ENCODE data around the gene NPFF.
A peak's percentile ranks its signal among the peaks of the same experiment; 100 is the strongest.

The NPFF gene

DNA sequence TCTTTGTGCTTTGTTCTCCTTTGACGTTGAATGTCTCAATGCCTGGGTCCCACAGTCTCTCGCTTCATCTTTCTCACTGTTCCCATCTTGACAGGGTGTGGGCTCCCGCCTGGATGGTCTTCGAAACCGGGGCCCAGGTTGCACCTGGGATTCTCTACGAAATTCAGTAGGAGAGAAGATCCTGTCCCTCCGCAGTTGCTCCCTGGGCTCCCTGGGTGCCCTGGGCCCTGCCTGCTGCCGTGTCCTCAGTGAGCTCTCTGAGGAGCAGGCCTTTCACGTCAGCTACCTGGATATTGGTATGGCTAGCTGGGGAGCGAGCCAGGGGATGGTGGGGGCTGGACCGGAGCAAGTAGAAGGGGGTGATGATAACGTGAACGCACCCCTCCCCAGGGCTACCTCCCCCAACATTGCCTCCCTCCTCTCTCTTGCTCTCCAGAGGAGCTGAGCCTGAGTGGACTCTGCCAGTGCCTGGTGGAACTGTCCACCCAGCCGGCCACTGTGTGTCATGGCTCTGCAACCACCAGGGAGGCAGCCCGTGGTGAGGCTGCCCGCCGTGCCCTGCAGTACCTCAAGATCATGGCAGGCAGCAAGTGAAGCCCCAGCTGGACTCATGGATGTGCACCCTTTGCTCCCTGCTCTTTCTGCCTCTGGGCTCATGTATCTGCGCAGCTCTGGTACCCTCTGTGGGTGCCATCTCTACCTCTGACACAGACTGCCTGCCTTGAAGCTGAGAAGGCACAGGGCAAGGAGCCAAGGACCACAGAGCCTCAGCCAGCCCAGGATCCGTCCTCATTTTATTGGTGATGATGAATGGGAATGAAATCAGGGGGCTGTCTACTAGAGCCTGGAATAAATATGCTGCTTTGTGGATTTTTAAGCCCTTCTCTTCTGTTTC, 1.5 kb downstream of the NPFF start:
- Histone ChIP-seq H3K9ac (ENCODE audit: low read depth, low read length) (no peak overlapping the region), H3K4me1 (ENCODE audit: insufficient read depth, low read length) (peaks cover 7% of the 10 kb centered on the region; the same call in 1 of the 2 replicates), H3K36me3 (ENCODE audit: insufficient read depth, low read length) (no peaks in the 10 kb centered on the region), H3K9me3 (ENCODE audit: control insufficient read depth, insufficient read depth, low read length) (no peaks in the 10 kb centered on the region)

- no peak overlapping the region for H3K9ac ChIP-seq (ENCODE audit: low read depth, low read length)
- H3K36me3 ChIP-seq (ENCODE audit: insufficient read depth, low read length): no peaks in the 10 kb centered on the region
- no peaks in the 10 kb centered on the region for H3K9me3 ChIP-seq (ENCODE audit: control insufficient read depth, insufficient read depth, low read length)
- H3K4me1 ChIP-seq (ENCODE audit: insufficient read depth, low read length): peaks cover 7% of the 10 kb centered on the region; the same call in 1 of the 2 replicates
These were observed 2.2 kb downstream of the NPFF start for GRCh38 chr12:53505086-53505485.

DNA sequence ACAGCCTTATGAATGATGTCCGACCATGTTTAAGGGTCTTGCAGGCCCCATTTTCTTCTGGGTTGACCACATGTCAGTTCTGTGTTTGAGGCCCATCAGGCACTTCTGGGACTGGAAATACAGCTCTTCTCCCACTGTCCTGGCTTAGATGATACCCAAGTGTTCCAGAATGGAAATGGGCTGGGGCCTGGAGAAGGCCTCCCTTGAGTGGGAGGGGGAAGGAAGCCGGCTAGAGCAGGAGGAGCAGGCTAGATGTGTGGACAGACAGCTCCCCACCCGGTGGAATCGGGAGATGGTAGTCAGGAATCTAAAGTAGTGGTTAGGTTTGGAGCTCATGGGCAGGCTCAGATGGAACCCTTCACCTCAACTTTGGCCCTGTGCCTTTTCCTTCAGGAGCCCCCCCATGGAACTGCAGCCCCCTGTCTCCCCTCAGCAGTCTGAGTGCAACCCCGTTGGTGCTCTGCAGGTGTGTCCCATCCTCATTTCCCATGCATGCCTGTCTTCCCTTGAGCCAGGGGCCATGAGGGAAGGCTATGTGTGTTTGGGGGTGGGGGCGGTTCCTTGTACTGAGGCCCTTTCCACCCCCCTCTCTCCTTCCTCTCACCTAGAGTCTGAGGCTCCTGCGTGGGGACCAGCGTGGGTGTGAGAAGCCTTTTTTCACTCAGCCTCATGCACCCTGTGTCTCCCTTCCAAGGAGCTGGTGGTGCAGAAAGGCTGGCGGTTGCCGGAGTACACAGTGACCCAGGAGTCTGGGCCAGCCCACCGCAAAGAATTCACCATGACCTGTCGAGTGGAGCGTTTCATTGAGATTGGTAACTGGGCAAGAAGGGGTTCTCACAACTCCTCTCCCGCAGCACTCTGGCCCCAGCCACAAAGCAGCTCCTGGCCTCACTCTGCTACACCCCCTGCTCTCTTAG, 3.0 kb downstream of the NPFF start:
- Histone ChIP-seq H3K9ac (ENCODE audit: low read depth, low read length) (no peak overlapping the region), H3K9me3 (ENCODE audit: control insufficient read depth, insufficient read depth, low read length) (no peaks in the 10 kb centered on the region), H3K4me1 (ENCODE audit: insufficient read depth, low read length) (peaks cover 7% of the 10 kb centered on the region; the same call in 1 of the 2 replicates), H3K36me3 (ENCODE audit: insufficient read depth, low read length) (no peaks in the 10 kb centered on the region)

DNA sequence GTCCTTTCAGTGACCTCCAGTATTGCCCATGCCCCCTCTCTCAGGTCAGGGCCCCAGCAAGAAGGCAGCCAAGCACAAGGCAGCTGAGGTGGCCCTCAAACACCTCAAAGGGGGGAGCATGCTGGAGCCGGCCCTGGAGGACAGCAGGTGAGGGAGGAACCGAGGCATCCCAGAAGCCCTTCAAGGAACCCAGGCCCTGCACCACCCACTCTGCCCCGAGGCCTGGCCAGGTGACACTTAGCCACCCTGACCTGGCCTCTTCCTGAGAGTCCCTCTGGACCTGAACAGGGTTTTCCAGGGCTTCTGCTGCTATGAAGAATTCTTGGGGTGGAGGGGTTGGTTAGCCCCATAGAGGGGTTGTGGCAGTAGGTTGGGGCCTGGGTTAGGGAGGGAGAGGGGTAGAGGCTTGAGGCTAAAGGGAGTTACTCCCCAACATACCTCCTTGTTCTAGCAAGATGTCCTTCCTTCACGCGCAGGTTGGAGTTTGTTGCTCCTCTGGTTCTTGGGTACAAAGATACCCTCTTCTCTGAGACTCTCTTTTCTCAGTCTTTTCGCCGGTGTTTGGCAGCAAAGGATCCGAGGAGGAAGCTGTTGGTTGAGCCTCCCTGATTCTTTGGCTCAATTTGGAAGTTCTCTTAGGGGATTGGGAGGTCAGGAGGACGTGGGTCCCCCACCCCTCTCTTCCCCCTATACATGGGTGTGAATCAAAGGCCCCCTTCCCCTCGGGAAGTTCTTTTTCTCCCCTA, 4.1 kb downstream of the NPFF start:
- no peak overlapping the region for H3K9ac ChIP-seq (ENCODE audit: low read depth, low read length)
- H3K9me3 ChIP-seq (ENCODE audit: control insufficient read depth, insufficient read depth, low read length): no peaks in the 10 kb centered on the region
- H3K36me3 ChIP-seq (ENCODE audit: insufficient read depth, low read length): no peaks in the 10 kb centered on the region
- H3K4me1 ChIP-seq (ENCODE audit: insufficient read depth, low read length): peaks cover 11% of the 10 kb centered on the region

GRCh38 chr12:53502331-53502730, 5.0 kb downstream of the NPFF start:
- Histone ChIP-seq H3K9me3 (ENCODE audit: control insufficient read depth, insufficient read depth, low read length) (no peaks in the 10 kb centered on the region), H3K36me3 (ENCODE audit: insufficient read depth, low read length) (no peaks in the 10 kb centered on the region), H3K9ac (ENCODE audit: low read depth, low read length) (no peak overlapping the region; the same call in 1 of the 2 replicates), H3K4me1 (ENCODE audit: insufficient read depth, low read length) (peaks cover 12% of the 10 kb centered on the region)

DNA sequence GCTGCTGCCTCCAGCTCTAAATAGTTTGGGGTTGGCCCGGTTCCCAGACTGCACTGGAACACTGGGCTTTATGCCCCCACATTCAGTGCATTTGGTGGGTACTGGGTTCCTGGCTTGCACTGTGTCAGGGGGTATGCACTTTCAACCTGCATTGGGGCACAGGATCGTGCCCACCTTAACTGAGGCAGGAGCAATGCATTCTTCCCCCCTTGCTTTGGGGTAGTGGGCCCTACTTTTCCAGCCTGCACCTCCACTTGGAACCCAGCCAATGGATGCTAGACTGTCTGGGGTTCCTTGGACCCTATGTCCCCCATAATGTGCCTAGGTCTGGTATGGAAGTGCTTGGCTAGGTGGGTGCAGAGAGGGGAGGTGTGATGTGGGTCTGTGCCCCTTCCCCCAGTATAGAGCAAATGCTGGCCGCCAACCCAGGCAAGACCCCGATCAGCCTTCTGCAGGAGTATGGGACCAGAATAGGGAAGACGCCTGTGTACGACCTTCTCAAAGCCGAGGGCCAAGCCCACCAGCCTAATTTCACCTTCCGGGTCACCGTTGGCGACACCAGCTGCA, 5.6 kb downstream of the NPFF start:
- peaks cover 15% of the 10 kb centered on the region for H3K4me1 ChIP-seq (ENCODE audit: insufficient read depth, low read length)
- H3K9me3 ChIP-seq (ENCODE audit: control insufficient read depth, insufficient read depth, low read length): no peaks in the 10 kb centered on the region
- H3K9ac ChIP-seq (ENCODE audit: low read depth, low read length): peak overlapping the region; percentile 76
- H3K36me3 ChIP-seq (ENCODE audit: insufficient read depth, low read length): no peaks in the 10 kb centered on the region

DNA sequence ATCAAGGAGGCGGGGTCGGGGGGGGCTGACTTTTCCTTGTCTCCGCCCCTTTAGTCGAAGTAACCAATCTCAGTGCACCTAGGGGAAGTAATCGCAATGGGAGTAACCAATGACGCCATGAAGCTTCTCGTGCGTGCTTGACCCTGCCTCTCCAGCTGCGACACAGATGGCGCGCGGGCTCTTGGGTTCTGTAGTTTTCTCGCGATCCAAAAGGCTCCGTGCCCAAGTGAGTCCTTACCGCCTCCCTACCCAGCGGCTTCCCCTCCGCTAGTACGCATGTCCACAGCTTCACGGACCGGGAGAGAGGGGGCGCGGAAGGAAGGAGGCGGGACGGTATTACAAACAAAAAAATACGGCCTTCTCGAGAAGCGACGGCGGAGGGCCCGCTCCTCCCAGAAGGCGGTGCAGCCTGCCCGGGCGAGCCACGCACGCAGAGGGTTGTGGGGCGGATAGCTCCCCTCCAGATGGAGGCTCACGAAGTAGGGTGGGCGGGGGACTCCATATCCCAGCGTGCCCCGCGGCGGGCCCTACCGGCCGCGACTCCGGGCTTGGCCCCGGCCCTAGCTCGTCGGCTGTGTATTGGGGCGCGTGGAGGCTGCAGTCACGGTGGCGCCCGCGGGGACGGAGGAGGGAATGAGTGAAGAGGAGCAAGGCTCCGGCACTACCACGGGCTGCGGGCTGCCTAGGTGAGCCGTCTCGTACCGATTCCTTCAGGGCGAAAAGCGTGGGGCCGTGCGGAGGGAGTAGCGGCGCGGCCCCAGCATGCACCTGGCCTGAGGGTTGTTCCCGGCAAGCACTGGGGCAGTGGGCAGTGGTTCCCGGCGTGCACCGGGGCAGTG, 6.3 kb downstream of the NPFF start, which contains the start of gene TARBP2:
TARBP2 (plus strand) TSS at position 508 of the 839 bp plus-strand sequence; CDS start at position 634, 126 bp downstream.
- Histone ChIP-seq H3K36me3 (ENCODE audit: insufficient read depth, low read length) (no peaks in the 10 kb centered on the region), H3K4me1 (ENCODE audit: insufficient read depth, low read length) (peaks cover 21% of the 10 kb centered on the region), H3K9me3 (ENCODE audit: control insufficient read depth, insufficient read depth, low read length) (no peaks in the 10 kb centered on the region), H3K9ac (ENCODE audit: low read depth, low read length) (peak within 1 kb of the TSS; percentile 76)

DNA sequence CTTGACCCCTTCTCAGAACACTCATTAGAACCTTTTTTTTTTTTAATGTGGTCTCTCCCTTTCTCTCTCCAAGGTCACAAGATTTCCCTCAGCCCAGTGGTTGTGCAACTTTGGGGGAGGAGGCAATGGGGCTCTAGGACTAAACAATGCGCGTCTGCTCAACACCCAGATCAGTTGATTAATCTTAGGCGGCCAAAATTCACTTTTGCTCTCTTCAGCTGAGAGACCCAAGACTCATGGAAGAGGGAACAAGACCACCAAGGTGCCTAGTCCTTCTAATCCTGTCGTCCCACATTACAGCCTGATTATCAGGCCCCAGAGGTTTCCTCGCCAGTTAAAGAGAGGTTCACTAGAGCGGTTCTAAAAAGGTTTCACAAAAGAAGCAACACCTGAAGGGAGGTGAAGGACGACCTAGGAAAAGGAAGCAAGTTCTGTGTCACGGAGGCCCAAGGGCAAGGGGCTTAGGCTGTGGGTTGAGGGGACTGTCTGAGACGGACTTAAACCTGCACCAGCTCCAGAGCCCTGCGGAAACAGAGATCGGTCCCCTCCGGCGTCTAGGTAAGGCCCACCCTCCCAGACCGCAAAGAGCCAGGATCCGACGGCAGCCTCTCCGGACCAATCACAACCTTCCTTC, 7.0 kb downstream of the NPFF start:
- H3K4me1 ChIP-seq (ENCODE audit: insufficient read depth, low read length): peaks cover 24% of the 10 kb centered on the region
- no peaks in the 10 kb centered on the region for H3K9me3 ChIP-seq (ENCODE audit: control insufficient read depth, insufficient read depth, low read length)

DNA sequence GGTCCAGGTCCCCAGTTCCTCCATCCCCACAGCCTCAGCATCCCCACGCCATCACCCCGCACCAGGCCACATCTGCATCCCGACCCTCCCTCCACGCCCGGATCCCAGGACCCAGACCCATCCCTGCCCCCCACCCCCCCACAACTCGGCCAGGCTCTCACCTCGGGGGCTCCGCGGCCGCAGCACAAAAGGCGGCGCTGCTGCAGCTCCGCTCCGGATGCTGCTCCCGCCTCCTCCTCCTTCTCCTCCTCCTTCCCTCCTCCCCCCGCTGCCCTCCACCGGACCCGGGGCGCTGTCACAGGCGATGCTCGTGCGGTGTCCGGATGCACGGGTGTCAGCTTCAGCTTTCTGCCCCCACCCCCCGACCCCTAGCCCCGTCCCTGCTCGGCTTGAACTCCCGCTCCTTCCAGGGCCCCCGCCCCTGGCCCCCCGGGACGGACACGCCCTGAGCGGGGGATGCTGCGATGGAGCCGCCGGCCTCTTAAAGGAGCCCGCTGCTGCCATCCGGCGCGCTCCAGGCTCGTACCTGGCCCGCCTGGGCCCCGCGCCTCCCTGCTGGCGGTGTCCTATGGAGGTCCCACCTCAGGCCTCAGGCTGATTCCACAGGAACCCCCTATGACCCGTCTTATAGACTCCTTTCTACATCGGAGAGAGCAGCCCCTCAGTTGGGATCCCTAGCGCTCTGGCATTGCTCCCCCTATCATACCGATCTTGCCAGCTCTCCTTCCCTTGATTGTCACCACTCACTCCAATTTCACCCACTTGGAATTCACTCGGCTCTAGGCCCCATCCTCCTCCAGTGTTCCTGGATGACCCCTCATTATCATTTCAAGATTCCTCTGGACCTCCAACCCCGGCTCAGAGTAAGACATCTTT, 7.8 kb downstream of the NPFF start, which contains the start of gene MAP3K12:
MAP3K12 (minus strand) TSS at position 193 of the 876 bp plus-strand sequence. CDS start 12,067 bp downstream, outside the sequence.
- no peaks in the 10 kb centered on the region for H3K36me3 ChIP-seq (ENCODE audit: insufficient read depth, low read length)
- peak within 1 kb of the TSS; percentile 64 for H3K9ac ChIP-seq (ENCODE audit: low read depth, low read length)
- peaks cover 24% of the 10 kb centered on the region for H3K4me1 ChIP-seq (ENCODE audit: insufficient read depth, low read length)
- H3K9me3 ChIP-seq (ENCODE audit: control insufficient read depth, insufficient read depth, low read length): no peaks in the 10 kb centered on the region

More for the DNA sequence above, 7.0 kb downstream of the NPFF start:
- peak overlapping the region; percentile 64 for H3K9ac ChIP-seq (ENCODE audit: low read depth, low read length)
- H3K36me3 ChIP-seq (ENCODE audit: insufficient read depth, low read length): no peaks in the 10 kb centered on the region

GRCh38 chr12:53498235-53498630, 9.1 kb downstream of the NPFF start:
- peak overlapping the region; percentile 64; the same call in 1 of the 2 replicates for H3K9ac ChIP-seq (ENCODE audit: low read depth, low read length)
- peaks cover 29% of the 10 kb centered on the region for H3K4me1 ChIP-seq (ENCODE audit: insufficient read depth, low read length)
- H3K9me3 ChIP-seq (ENCODE audit: control insufficient read depth, insufficient read depth, low read length): no peaks in the 10 kb centered on the region
- no peaks in the 10 kb centered on the region for H3K36me3 ChIP-seq (ENCODE audit: insufficient read depth, low read length)

- Histone ChIP-seq H3K36me3 (ENCODE audit: insufficient read depth, low read length) (no peaks in the 10 kb centered on the region), H3K4me1 (ENCODE audit: insufficient read depth, low read length) (peaks cover 29% of the 10 kb centered on the region), H3K9me3 (ENCODE audit: control insufficient read depth, insufficient read depth, low read length) (no peaks in the 10 kb centered on the region), H3K9ac (ENCODE audit: low read depth, low read length) (no peak overlapping the region)
These were observed 9.8 kb downstream of the NPFF start for GRCh38 chr12:53497461-53497860.

DNA sequence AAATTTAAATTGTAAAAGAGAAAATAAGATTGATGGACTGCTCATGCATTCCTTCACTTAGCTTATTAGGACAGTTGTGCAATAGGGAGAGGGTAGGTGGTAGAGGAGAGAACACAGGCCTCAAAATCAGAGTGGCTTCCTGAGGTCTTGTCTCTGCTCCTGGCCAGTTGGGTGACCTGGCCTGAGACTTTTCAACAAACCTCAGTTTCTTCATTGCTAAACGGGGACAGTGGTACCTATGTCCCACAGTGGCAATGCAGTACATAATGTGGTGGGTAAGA, 10.6 kb downstream of the NPFF start:
- H3K9ac ChIP-seq (ENCODE audit: low read depth, low read length): no peak overlapping the region

More for the DNA sequence above, 10.6 kb downstream of the NPFF start:
- no peaks in the 10 kb centered on the region for H3K36me3 ChIP-seq (ENCODE audit: insufficient read depth, low read length)
- peaks cover 24% of the 10 kb centered on the region for H3K4me1 ChIP-seq (ENCODE audit: insufficient read depth, low read length)
- no peaks in the 10 kb centered on the region for H3K9me3 ChIP-seq (ENCODE audit: control insufficient read depth, insufficient read depth, low read length)

All from ES-I3 (cell line).